ENCODE data around the gene CILP.
"Not testable (repeated sequence)": the region's sequence is repeated elsewhere in the genome, so short reads cannot be mapped to it uniquely, and the experiment has no call there.

The CILP gene

DNA sequence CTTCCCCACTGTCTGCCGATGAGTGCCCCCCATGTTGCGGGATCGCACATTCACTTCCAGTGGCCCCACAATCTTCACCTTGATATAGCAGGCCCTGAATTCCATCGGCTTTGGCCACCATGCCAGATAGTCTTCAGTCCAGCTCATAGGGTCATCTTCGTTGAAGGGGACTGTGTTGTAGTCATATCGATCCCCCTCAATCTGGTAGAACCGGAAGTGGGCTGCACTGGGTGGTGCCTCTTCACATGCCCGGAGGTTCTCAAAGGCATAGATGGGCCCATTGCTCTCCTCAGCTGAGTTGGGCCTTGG, 14.0 kb downstream of the CILP start:
- no peak overlapping the region for H3K4me3 ChIP-seq (ENCODE audit: low read length)
- no peak for DNase-seq (ENCODE audit: low read depth)
- TF ChIP-seq, protein P1, sequence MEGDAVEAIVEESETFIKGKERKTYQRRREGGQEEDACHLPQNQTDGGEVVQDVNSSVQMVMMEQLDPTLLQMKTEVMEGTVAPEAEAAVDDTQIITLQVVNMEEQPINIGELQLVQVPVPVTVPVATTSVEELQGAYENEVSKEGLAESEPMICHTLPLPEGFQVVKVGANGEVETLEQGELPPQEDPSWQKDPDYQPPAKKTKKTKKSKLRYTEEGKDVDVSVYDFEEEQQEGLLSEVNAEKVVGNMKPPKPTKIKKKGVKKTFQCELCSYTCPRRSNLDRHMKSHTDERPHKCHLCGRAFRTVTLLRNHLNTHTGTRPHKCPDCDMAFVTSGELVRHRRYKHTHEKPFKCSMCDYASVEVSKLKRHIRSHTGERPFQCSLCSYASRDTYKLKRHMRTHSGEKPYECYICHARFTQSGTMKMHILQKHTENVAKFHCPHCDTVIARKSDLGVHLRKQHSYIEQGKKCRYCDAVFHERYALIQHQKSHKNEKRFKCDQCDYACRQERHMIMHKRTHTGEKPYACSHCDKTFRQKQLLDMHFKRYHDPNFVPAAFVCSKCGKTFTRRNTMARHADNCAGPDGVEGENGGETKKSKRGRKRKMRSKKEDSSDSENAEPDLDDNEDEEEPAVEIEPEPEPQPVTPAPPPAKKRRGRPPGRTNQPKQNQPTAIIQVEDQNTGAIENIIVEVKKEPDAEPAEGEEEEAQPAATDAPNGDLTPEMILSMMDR (IDR thresholded peaks at IDR 0.05; ENCODE audit: insufficient read depth, low read depth, low read length, missing control alignments): no peak

DNA sequence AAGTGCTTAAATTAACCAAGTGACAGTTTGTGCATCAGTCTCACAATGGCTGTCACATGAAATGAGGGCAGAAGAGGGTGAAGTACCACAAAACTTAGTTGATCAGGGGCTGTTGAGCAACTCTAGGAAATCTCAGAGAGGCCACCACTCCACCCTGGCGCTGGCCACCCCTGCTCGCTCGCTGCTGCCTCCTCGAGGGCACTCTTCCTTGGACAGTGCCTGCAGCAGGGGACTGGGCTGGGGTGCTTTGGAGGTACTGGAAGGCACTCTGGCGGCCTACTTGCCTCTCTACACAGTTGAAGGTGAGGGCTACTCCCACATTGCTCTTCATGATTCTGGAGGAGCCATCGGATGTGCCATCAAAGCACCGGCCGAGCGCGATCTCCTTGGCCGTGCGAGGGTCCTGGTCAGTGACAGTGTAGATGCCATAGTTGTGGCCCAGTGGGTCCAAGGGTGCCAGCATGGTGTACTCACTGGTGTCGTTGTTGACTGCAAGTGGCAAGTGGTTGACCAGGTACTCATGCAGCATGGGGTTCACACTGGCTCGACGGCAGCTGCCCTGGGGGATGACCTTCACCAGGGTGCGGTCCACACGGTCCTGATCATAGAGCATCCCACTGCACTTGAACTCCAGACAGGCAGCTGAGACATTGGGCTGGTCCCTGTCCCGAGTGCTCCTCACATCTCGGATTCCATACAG, 14.5 kb downstream of the CILP start:
- DNase-seq (ENCODE audit: low read depth): no peak
- TF ChIP-seq, protein P1 (IDR thresholded peaks at IDR 0.05; ENCODE audit: insufficient read depth, low read depth, low read length, missing control alignments): no peak
- no peak overlapping the region for H3K4me3 ChIP-seq (ENCODE audit: low read length)

DNA sequence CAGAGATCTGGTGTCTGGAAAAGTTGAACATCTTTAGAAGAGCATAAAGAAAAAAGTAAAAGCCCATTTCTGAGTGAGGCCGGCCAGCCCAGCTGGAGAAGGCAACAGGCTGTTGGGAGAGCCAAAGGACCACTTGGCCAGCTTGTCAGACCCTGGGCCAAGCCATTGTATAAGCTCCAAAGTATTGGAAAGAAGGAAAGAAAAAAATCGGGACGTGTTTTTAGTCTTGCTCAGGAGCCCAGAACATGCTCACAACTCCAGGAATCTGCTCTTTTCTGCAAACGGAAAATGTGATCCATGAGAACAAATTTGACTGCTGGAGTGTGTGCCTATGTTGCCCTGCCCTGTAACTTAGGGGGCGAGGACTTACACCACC, 15.7 kb downstream of the CILP start:
- H3K4me3 ChIP-seq (ENCODE audit: low read length): no peak overlapping the region
- no peak for DNase-seq (ENCODE audit: low read depth)
- TF ChIP-seq, protein P1 (IDR thresholded peaks at IDR 0.05; ENCODE audit: insufficient read depth, low read depth, low read length, missing control alignments): no peak

DNA sequence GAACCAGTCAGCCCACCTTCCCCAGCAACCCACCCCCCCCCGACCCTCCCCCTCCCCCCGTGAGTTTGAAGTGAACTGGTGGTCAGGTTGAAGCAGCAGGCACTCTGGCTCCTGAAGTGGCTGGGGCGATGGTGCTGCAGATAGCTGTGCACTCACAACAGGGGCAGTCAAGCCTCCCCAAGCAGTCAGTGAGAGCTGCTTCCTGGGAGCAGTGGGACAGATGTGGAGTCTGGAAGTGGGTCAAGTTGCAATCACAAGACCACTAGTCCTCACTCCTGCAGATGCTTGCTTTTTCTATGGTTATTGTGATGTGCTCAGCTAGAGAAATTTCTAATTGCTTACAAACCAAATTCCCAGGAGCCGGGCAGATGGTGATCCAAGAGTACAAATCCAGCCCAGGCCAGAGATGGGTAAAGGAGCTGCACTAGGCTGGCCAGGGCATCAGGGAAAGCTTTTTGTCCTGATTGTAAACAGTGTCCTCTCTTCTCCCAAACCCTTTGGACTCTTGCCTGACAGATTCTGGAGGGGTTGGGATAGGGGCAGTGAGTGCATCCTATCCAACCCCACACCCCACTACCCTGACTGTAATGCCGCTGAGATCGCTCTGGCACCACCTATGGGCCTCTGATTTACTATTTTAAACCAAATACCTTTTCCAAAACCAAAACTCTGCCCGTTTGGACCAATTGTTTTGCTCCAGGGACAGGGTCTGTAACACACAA, 16.3 kb downstream of the CILP start:
- no peak for DNase-seq (ENCODE audit: low read depth)
- H3K4me3 ChIP-seq (ENCODE audit: low read length): no peak overlapping the region
- TF ChIP-seq, protein P1 (IDR thresholded peaks at IDR 0.05; ENCODE audit: insufficient read depth, low read depth, low read length, missing control alignments): no peak

DNA sequence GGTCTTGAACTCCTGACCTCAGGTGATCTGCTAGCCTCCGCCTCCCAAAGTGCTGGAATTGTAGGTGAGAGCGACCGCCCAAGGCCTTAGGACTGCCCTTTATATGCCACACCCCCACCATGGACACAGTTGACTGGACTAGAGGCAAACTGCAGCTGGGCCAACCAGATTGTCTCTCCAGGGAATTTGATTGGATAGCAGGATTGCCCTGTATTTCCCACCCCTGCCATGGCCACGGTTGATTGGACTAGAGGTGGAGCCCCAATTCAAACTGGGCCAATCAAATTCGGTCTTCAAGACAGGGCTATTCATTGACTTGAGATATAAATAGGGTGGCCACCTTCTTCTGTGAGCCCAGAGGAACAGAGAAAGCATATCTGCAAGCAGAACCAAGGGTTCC, 19.3 kb downstream of the CILP start:
- TF ChIP-seq, protein P1 (IDR thresholded peaks at IDR 0.05; ENCODE audit: insufficient read depth, low read depth, low read length, missing control alignments): no peak
- DNase-seq (ENCODE audit: low read depth): no peak
- no peak overlapping the region for H3K4me3 ChIP-seq (ENCODE audit: low read length)

DNA sequence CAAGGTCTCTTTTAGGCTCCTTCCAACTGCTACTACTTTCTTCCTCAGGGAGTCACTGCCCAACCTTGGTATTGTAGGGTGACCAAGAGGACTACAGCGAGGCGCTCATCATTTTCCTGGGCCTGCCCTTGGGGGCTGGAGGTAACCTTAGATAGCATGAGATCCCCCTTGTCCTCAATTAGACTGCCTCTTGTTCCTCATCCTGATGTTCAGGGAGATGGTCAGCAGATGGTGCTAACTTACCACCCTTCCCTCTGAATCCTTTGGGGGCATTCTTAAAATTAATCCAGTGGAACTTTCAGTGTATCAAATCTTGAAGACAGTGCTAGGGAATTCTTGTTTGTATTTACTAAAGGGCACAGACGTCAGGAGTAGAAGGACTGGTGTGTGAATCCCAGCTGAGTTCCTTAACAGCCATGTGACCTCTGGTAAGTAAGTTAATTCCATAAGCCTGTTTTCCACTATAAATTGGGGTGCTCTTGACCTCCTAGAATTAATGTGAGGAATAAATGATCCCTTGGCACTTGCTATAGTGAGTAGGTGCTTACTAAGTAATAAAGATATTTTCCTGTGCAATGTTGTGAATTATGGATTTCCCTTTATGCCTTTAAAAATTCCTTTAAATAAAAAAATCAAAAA, 22.1 kb downstream of the CILP start:
- H3K4me3 ChIP-seq (ENCODE audit: low read length): no peak overlapping the region
- TF ChIP-seq, protein P1 (IDR thresholded peaks at IDR 0.05; ENCODE audit: insufficient read depth, low read depth, low read length, missing control alignments): peak; percentile 82
- DNase-seq (ENCODE audit: low read depth): peak; percentile 56

DNA sequence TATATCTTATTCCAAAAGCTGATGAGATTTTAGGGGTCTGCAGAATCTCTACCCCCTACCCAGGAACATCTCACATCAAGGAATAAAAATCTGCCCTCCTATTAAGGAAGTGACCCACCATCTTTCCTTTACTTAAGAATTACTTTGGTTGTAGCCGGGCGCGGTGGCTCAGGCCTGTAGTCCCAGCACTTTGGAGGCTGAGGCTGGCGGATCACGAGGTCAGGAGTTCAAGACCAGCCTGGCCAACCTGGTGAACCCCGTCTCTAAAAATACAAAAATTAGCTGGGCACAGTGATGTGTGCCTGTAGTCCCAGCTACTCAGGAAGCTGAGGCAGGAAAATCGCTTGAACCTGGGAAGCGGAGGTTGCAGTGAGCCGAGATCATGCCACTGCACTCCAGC, 22.8 kb downstream of the CILP start:
- H3K4me3 ChIP-seq (ENCODE audit: low read length); DNase-seq (ENCODE audit: low read depth): not testable (repeated sequence)
